DMS53 treated with DMSO at 0.1 percent for 48 hours (cell line): ENCODE measurements around the gene NCOA3.
"Not testable (repeated sequence)": the region's sequence is repeated elsewhere in the genome, so short reads cannot be mapped to it uniquely, and the experiment has no call there.

ENCODE experiments used
- DNase-seq: peaks from one replicate; lab custom pipeline; 2025; ENCODE audit not compliant: unreplicated experiment; lab: John Stamatoyannopoulos, UW

The NCOA3 gene

DNA sequence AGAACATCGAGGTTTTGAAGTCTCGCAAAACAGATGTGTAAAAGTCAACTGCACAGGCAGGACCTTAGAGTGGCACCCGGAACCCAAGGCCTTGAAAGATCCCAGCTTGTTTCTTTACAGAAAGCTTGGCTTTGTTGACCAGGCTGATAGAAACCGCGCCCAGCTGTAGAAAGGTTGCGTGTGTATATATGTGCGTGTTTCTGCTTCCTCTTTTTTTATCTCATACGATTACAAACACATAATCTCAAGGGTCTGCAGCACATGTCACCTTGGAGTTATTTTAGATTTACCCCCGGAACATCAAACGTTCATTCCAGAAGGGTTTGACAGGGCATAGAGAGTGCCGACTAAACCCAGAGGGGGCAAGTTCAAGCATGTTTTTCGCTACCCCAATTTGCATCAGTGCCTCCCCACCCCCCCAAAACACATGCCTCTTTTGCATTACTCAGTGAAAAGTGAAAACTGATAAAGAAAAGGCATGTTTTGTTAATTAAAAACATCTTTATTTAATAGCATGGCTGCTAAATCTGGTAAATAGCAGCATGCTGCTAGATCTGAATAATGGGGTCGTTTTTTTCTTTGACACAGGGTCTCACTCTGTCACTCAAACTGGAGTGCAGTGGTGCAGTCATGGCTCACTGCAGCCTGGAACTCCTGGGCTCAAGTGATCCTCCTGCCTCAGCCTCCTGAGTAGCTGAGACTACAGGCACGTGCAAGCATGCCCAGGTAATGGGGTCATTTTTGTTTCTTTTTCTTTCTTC is 33.2 kb upstream of the NCOA3 start:
- no peak for DNase-seq

DNA sequence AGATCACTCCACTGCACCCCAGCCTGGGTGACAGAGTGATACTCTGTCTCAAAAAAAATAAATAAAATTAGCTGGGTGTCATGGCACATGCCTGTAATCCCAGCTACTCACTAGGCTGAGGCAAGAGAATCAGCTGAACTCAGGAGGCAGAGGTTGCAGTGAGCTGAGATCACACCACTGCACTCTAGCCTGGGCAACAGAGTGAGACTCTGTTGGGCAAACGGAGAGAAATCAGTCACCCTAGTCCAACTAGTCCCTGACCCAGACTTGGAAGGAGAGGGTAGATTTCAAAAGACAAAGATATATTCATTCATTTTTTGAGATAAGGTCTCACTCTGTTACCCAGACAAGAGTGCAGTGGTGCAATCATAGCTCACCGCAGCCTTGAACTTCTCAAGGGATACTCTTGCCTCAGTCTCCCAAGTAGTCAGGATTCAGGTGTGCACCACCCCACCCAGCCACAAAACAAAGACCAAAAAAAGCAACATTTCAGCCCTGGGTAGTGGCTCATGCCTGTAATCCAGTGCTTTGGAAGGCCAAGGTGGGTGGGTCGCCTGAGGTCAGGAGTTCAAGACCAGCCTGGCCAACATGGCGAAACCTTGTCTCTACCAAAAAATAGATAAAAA is 26.2 kb upstream of the NCOA3 start:
- DNase-seq: no peak

DNA sequence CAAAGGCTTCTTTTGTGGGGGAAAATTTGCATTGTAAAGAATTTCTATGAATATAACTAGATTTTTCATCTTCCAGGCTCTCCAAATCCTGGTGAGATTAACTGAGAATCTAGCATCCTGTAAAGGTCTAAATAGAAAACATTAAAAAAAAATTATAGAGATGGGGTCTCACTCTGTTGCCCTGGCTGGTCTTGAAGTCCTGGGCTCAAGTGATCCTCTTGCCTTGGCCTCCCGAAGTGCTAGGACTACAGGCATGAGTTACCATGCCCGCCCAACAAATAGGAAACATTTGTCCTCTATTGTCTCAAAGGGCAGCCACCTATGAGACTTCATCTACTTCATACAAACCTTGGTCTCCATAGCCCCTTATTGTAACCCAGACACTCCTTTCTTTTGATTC is 25.2 kb upstream of the NCOA3 start:
- DNase-seq: no peak

DNA sequence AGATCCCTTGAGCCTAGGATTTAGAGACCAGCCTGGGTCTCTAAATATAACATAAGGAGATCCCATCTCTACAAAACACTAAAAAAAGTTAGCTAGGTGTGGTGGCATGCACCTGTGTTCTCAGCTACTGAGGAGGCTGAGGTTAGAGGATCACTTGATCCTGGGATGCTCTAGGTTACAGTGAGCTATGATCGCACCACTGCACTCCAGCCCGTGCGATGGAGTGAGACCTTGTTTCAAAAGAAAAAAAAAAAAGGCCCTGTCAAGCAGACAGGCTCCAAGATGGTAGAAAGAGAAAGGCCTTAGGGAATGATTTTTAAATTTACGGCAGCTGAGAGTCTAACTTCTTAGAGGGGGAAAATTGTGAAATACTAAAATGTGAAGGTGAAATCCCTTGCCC is 22.6 kb upstream of the NCOA3 start:
- DNase-seq: no peak

DNA sequence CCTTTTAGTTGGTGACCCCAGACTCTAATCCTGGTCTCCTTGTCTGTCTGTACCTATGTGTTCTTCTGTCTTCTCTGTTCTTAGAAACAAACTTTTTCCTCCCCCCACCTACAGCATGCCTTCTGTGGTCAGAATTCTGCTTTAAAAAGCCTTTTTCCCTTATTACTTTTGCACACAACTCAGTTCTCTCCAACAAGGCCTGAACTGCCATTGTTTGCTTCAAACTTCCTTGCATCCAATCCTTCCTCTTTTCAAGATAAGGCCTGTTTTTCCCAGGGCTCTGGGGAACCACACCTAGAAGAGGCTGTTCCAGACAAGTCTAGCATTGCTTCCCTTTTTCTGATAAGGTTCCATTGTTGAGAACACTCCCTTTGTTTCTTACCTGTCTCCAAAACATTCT is 22.2 kb upstream of the NCOA3 start:
- no peak for DNase-seq

DNA sequence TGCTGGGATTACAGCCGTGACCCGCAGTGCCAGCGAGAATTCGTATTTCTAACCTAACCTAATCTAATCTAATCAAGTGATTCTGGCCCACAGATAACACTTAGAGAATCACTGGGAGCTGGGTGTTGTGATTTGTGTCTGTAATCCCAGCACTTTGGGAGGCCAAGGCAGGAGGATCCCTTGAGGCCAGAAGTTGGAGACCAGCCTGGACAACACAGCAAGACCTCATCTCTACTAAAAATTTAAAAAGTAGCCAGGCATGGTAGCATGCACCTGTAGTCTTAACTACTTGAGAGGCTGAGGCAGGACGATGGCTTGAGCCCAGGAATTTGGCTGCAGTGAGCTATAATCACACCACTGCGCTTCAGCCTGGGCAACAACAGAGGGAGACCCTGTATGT is 21.4 kb upstream of the NCOA3 start:
- no peak for DNase-seq

DNA sequence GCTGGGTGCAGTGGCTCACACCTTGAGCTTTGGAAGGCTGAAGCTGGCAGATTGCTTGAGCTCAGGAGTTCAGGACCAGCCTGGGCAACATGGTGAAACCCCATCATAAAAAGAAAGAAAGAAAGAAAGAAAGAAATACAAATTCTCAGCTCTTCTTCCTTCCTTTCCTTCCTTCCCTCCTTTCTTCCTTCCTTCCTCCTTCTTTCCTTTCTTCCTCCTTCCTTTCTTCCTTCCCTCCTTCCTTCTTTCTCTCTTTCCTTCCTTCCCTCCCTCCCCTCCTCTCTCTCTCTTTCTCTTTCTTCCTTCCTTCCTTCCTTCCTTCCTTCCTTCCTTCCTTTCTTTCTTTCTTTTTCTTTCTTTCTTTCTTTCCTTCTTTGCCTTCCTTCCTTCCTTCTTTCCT is 21.0 kb upstream of the NCOA3 start:
- DNase-seq: no peak

DNA sequence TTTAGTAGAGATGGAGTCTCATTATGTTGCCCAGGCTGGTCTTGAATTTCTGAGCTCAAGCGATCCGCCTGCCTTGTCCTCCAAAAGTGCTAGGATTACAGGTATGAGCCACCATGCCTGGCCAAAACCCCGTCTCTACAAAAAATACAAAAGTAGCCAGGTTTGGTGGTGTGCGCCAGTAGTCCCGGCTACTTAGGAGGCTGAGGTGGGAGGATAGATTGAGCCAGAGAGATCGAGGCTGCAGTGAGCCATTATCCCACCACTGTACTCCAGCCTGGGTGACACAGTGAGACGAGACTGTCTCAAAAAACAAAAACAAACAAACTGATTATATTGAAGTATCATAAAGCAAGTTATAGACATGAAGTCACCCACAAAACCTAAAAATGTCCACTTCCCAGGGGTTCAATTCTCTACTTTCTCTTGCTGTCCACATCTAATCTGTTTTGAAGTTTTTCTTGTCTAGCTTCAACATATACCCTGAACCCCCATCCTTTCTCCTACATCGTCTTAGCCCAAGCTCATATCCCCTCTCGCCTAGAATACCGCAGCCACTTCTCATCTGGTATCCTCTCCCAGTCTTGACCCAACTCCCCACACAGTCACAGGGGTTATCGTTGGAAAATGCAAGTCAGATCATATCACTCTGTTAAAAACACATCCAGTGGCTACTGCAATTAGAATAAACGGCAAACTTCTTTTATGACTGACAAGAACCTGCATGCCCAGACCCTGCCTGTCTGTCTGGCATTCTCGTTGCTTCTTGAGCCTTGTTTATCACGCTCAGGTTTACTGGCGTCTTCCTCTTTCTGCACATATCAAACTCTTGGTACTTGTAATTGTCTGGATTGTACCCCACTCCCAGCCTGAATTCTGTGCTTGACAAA is 20.1 kb upstream of the NCOA3 start:
- no peak for DNase-seq

DNA sequence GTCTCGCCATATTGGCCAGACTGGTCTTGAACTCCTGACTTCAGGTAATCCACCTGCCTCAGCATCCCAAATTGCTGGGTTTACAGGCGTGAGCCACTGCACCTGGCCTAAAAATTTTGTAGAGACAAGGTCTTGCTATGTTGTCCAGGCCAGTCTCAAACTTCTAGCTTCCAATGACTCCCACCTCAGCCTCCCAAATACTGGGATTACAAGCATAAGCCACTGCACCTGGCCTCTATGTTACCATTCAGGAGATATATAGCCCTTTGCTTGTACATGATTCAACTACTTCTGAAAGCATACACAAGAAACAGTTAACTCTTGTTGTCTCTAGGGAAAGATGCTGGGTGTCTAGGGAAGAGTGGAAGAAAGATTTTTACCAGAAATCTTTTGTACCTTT is 19.0 kb upstream of the NCOA3 start:
- no peak for DNase-seq

DNA sequence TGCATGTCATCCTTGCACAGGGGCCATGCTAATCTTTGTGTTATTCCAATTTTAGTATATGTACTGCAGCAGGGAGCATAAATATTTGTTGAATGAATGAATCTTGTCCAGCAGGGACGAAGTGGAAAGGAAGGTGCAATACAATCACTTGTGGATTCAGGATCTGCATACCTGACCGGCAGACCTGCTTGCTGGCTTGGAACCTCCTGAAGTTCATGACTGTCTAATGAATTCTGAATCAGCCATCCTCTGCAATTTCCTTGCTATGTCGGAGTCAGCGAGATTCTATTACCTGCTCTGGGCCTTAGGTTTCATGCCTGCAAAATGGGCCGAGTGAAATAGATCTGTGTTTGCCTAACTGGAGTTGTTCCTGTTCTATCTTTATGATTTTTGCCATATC is 17.4 kb upstream of the NCOA3 start:
- DNase-seq: no peak

DNA sequence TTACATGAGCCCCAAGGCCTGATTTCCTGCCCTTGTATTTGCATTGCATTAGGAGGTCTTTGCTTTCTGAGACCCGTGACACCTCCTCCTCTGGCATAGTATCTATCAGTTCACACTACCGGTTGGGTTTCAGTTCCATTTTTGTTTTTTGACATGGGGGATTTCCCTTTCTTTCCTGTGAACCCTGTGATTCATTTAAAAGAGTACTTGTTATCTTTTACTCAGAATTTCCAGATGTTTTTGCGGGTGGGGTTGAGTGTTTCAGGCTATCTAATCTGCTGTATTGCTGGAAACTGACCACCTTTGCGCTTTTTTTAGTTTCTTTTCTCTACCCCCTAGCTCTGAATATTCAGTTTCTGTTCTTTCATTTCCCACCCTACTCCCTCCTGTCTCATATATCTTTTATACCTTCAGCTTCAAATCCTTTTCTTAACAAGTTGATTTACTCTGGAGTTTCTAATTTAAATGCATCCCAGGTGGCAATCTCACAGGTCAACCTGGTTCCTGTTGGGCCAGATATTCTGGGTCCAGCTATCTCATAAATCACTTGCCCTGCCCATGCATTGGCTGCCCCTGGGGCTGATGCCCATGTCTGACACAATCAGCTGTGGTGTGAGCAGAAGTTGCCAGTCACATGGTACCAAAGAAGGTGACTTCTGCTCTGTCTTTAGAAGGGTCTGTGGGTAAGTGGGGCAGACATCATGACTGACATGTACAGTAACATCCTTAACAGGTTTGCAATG is 14.3 kb upstream of the NCOA3 start:
- DNase-seq: no peak

DNA sequence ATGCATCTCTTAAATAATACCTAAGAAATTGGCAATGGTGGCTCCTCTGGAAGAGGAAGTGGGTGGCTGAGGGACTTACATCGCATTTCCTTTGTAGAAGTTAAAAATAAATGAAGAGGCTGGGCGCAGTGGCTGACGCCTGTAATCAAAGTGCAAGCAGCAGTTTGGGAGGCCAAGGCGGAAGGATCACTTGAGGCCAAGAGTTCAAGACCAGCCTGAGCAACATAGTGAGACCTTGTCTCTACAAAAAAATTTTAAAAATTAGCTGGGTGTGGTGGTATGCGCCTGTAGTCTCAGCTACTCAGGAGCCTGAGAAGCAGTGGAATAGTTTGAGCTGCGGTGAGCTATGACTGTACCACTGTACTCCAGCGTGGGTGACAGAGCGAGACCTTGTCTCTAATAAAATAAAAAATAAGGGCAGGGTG is 12.2 kb upstream of the NCOA3 start:
- no peak for DNase-seq

DNA sequence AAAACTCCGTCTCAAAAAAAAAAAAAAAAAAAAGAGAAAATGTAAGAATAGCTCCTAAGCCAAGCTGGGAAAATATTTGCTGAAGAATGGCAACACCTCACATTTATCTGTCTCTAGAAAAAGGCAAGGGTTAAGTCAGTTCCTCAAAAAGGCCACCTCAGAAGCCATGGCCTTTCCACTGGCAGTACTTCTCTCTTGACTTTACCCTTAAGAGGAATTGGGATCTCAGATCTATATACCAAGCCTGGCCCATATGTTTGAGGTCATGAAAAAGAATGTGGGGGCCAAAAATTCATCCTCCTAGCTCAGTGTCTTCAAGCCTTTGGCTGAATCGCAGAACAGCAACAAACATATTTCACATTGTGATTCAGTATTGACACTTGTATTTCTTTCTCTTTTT is 10.9 kb upstream of the NCOA3 start:
- DNase-seq: no peak

DNA sequence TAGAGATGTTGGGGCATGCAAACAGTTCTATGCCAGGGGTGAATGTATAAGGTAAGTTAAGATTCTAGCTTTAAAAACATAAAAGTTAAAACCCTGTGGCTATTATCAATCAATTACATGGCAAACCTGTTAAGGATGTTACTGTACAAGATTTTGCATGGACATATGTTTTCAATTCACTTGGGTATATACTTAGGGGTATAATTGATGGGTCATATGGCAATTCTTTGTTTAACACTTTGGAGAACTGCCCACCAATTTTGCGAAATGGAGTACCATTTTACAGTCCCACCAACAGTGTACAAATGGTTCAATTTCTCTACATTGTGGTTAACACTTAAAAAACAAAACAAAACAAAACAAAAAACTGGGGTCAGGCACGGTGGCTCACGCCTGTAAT is 9.4 kb upstream of the NCOA3 start:
- no peak for DNase-seq

DNA sequence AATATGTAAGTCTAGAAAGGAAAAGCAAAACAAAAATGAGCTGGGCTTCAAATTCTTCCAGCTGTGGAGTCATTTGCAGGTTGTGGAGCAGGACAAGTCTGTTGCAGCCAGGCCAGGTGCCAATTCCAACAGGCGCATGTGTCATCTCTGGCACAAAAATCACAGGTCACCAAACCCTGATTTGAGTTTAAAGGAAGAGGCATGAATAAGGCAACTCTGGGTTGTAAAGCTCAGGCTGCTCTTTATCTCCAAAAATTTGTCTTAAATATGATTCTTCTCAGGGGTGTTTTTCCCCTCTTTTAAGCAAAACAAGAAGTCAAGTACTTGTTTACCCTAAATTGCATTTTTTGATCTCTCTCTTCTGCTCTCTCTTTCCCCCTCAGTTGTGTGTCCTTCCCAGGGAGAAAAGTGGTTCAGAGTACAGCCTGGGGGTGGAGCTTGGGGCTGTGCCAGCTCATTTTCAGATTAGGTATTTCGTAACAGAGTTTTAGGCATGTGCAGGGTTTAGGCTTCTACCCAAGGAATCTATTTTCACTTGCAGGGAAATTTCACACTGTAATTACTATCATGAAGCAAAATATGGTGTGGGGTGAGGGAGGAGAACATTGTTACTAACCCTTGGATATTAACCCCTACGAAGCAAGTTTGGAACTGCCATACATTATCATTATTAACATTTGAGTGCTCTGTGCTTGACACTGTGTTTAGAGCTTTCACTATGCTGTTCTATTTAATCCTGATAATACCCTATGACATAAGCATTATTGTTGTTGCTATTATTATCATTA is 8.3 kb upstream of the NCOA3 start:
- peak; percentile 50 for DNase-seq

DNA sequence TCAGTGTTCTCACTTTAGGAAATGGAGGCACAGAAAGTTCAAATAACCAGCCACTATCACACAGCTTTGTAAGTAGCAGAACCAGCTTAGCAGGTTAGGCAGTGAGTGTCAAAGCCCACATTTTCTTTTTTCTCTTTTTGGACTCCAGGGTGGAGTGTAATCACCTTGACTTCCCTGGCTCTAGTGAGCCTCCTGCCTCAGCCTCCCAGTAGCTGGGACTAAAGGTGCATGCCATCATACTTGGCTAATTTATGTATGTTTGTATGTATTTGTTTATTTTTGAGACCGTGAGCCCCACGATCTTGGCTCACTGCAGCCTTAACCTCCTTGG is 7.8 kb upstream of the NCOA3 start:
- peak; percentile 63 for DNase-seq

DNA sequence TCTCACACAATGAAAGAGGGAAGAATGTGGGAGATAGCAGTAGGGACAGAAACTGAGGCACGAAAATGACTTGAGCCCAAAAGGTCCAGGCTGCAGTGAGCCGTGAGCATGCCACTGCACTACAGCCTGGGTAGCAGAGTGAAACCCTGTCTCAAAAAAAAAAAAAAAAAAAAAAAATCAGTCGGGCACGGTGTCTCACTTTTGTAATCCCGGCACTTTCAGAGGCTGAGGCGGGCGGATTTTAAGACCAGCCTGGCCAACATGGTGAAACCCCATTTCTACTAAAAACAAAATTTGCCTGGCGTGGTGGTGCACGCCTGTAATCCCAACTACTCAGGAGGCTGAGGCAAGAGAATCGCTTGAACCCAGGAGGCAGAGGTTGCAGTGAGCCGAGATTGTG is 7.1 kb upstream of the NCOA3 start:
- DNase-seq: not testable (repeated sequence)

DNA sequence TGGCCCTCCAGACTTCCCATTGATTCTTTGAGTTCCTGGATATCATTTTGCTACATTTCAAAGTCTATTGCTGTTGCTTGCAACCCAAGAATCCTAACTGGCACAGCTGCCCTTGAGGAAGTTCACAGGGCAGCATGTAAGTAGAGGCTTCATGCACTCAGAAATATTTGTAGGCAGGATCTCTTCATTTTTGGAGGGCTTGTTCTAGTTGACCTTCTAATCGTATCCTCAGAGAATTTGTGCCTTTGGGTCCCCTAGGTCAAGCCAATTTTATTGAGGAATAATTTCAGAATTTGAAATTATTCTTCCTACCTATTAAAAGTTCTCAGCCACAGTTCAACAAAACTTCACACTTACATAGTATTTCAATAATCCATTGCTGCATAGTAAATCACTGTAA is 5.6 kb upstream of the NCOA3 start:
- no peak for DNase-seq

DNA sequence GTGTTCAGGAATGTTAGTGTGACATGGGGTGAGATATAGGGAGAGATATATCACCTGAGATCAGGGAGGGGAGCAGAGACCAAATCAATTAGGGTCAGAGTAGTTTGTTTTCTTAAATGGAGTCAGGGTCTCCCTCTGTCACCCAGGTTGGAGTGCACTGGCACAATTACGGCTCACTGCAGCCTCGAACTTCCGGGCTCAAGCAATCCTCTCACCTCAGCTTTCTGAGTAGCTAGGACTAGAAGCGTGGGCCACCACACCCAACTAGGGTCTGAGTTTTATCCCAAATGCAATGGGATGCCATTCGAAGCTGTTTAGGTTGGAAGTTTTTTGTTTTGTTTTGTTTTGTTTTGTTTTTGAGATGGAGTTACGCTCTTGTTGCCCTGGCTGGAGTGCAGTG is 3.1 kb upstream of the NCOA3 start:
- no peak for DNase-seq

DNA sequence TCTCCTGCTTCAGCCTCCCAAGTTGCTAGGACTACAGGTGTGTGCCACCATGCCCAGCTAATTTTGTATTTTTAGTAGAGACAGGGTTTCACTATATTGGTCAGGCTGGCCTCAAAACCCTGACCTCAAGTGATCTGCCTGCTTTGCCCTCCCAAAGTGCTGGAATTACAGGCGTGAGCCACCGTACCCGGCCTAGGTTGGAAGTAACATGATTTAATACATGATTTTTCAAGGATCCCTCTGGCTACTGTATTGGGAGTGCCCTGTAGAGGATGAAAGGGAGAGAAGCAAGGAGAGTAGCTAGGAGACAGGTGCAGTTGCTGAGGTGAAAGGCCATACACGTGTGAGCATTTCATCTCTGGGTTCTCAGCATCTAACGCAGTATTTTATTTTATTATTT is 2.6 kb upstream of the NCOA3 start:
- no peak for DNase-seq

DNA sequence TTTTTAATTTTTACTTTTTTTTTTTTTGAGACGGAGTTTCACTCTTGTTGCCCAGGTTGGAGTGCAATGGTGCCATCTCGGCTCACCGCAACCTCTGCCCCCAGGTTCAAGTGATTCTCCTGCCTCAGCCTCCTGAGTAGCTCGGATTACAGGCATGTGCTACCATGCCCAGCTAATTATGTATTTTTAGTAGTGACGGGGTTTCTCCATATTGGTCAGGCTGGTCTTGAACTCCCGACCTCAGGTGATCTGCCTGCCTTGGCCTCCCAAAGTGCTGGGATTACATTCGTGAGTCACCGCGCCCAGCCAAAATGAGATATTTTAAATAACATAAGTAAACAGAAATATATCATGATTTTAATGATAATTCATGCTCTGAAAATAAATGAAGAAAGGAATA is 1.6 kb upstream of the NCOA3 start:
- not testable (repeated sequence) for DNase-seq
